ENCODE measurements around the gene MPST. TPM values are rescaled to one million over a fixed set of nuclear protein-coding genes. Genes with fewer than 3 reads are reported as not detected.

The MPST gene
- total and polyA plus RNA-seq, 2 donors (not counting 1 experiment from before 2014, with no cell fraction given): 14.8 to 51.5 TPM

- no peak for DNase-seq (ENCODE audit: low read depth in 2 of 2)
- H3K4me2 ChIP-seq (ENCODE audit: extremely low read depth, insufficient read depth, low read length): no peak overlapping the region
- no peaks in the 10 kb centered on the region for H3K4me1 ChIP-seq (ENCODE audit: control insufficient read depth, extremely low read depth, insufficient read depth, low read length)
- no peak for TF ChIP-seq CTCF (conservative IDR thresholded peaks at IDR 0.05 in 1 of 2, IDR thresholded peaks at IDR 0.05 in 1 of 2; ENCODE audit: low read depth in 1 of 2, low read length in 2 of 2)
- no peak for TF ChIP-seq EZH2 (IDR thresholded peaks at IDR 0.05; ENCODE audit: low read length, missing control alignments)
- H3K4me3 ChIP-seq (replicated peaks in 1 of 4; ENCODE audit: control extremely low read depth in 1 of 4, insufficient read depth in 1 of 4, low read depth in 3 of 4, low read length in 4 of 4): no peak overlapping the region
- no peaks in the 10 kb centered on the region for H3K79me2 ChIP-seq (ENCODE audit: control insufficient read depth, insufficient read depth, low read length)
- no peaks in the 10 kb centered on the region for H3K9me3 ChIP-seq (ENCODE audit: control insufficient read depth, insufficient read depth, low read depth, low read length)
- no peaks in the 10 kb centered on the region for H3K27me3 ChIP-seq (ENCODE audit: control insufficient read depth, insufficient read depth, low read length)
- H2AFZ ChIP-seq (ENCODE audit: low read length): no peak overlapping the region
- no peak overlapping the region for H3K9ac ChIP-seq (ENCODE audit: insufficient read depth, low read length)
- no peak overlapping the region for H3K27ac ChIP-seq (ENCODE audit: insufficient read depth, low read length)
- H4K20me1 ChIP-seq (ENCODE audit: control insufficient read depth, extremely low read depth, insufficient read depth, low read length): no peaks in the 10 kb centered on the region
- H3K36me3 ChIP-seq (ENCODE audit: control insufficient read depth, insufficient read depth, low read length): no peaks in the 10 kb centered on the region
Measured at GRCh38 chr22:37047006-37047405, 27.5 kb downstream of the MPST start.

GRCh38 chr22:37048133-37048532, 28.6 kb downstream of the MPST start:
- peak in 1 of 2 donors; percentile 17 for DNase-seq (ENCODE audit: low read depth in 2 of 2)
- H3K27ac ChIP-seq (ENCODE audit: insufficient read depth, low read length): no peak overlapping the region
- no peak overlapping the region for H3K4me2 ChIP-seq (ENCODE audit: extremely low read depth, insufficient read depth, low read length)
- no peaks in the 10 kb centered on the region for H4K20me1 ChIP-seq (ENCODE audit: control insufficient read depth, extremely low read depth, insufficient read depth, low read length)
- TF ChIP-seq EZH2 (IDR thresholded peaks at IDR 0.05; ENCODE audit: low read length, missing control alignments): no peak
- TF ChIP-seq CTCF (conservative IDR thresholded peaks at IDR 0.05 in 1 of 2, IDR thresholded peaks at IDR 0.05 in 1 of 2; ENCODE audit: low read depth in 1 of 2, low read length in 2 of 2): no peak
- no peaks in the 10 kb centered on the region for H3K9me3 ChIP-seq (ENCODE audit: control insufficient read depth, insufficient read depth, low read depth, low read length)
- H2AFZ ChIP-seq (ENCODE audit: low read length): no peak overlapping the region
- peaks cover 4% of the 10 kb centered on the region for H3K4me1 ChIP-seq (ENCODE audit: control insufficient read depth, extremely low read depth, insufficient read depth, low read length)
- no peak overlapping the region for H3K9ac ChIP-seq (ENCODE audit: insufficient read depth, low read length)
- H3K79me2 ChIP-seq (ENCODE audit: control insufficient read depth, insufficient read depth, low read length): no peaks in the 10 kb centered on the region
- H3K27me3 ChIP-seq (ENCODE audit: control insufficient read depth, insufficient read depth, low read length): no peaks in the 10 kb centered on the region
- no peak overlapping the region for H3K4me3 ChIP-seq (replicated peaks in 1 of 4; ENCODE audit: control extremely low read depth in 1 of 4, insufficient read depth in 1 of 4, low read depth in 3 of 4, low read length in 4 of 4)
- H3K36me3 ChIP-seq (ENCODE audit: control insufficient read depth, insufficient read depth, low read length): no peaks in the 10 kb centered on the region

- H3K9me3 ChIP-seq (ENCODE audit: control insufficient read depth, insufficient read depth, low read depth, low read length): no peaks in the 10 kb centered on the region
- TF ChIP-seq CTCF (conservative IDR thresholded peaks at IDR 0.05 in 1 of 2, IDR thresholded peaks at IDR 0.05 in 1 of 2; ENCODE audit: low read depth in 1 of 2, low read length in 2 of 2): no peak
- H3K79me2 ChIP-seq (ENCODE audit: control insufficient read depth, insufficient read depth, low read length): no peaks in the 10 kb centered on the region
- no peak overlapping the region for H3K4me2 ChIP-seq (ENCODE audit: extremely low read depth, insufficient read depth, low read length)
- H3K9ac ChIP-seq (ENCODE audit: insufficient read depth, low read length): no peak overlapping the region
- H3K4me3 ChIP-seq (replicated peaks in 1 of 4; ENCODE audit: control extremely low read depth in 1 of 4, insufficient read depth in 1 of 4, low read depth in 3 of 4, low read length in 4 of 4): no peak overlapping the region
- H3K27ac ChIP-seq (ENCODE audit: insufficient read depth, low read length): no peak overlapping the region
- H3K27me3 ChIP-seq (ENCODE audit: control insufficient read depth, insufficient read depth, low read length): no peaks in the 10 kb centered on the region
- H2AFZ ChIP-seq (ENCODE audit: low read length): no peak overlapping the region
- no peaks in the 10 kb centered on the region for H4K20me1 ChIP-seq (ENCODE audit: control insufficient read depth, extremely low read depth, insufficient read depth, low read length)
- H3K4me1 ChIP-seq (ENCODE audit: control insufficient read depth, extremely low read depth, insufficient read depth, low read length): peaks cover 4% of the 10 kb centered on the region
- no peaks in the 10 kb centered on the region for H3K36me3 ChIP-seq (ENCODE audit: control insufficient read depth, insufficient read depth, low read length)
- DNase-seq (ENCODE audit: low read depth in 2 of 2): no peak
Measured at GRCh38 chr22:37049224-37049623, 29.7 kb downstream of the MPST start.

Measured in fibroblast of lung (primary cell).